Activated naive CD8-positive, alpha-beta T cell treated with anti-CD3 and anti-CD28 coated beads for 36 hours (primary cell): ENCODE data around the gene BEST2. TPM values are rescaled to one million over a fixed set of nuclear protein-coding genes. Genes with fewer than 3 reads are reported as not detected.

Experiments used
- DNase-seq: peaks from one replicate; pipeline ENCODE4 v3.0.0; 2021
- H3K27ac Mint-ChIP-seq: one replicate; pipeline ENCODE4 v1.8.0; 2022; ENCODE audit warnings: mild to moderate bottlenecking, moderate library complexity, mixed read lengths
- H3K27me3 Mint-ChIP-seq: one replicate; pipeline ENCODE4 v1.8.0; 2022; ENCODE audit warnings: mild to moderate bottlenecking, mixed read lengths
- H3K36me3 Mint-ChIP-seq: one replicate; pipeline ENCODE4 v1.8.0; 2021; ENCODE audit warnings: mild to moderate bottlenecking, mixed read lengths
- H3K4me1 Mint-ChIP-seq: one replicate; pipeline ENCODE4 v1.8.0; 2021; ENCODE audit warnings: mixed read lengths
- H3K4me3 Mint-ChIP-seq: one replicate; pipeline ENCODE4 v1.8.0; 2022; ENCODE audit warnings: mild to moderate bottlenecking, moderate library complexity, mixed read lengths
- H3K9me3 Mint-ChIP-seq: one replicate; pipeline ENCODE4 v1.8.0; 2022; ENCODE audit warnings: mixed read lengths
- total RNA-seq, 2 experiments: library from RNA; stranded (reverse); gene quantifications; one replicate each; pipeline ENCODE4 v1.2.3, GENCODE V29; 2021

The BEST2 gene
- total RNA-seq, 2 experiments from 2014 or later, result not detected

- H3K27ac Mint-ChIP-seq, result no peak overlapping the region
- H3K36me3 Mint-ChIP-seq, result no peaks in the 10 kb centered on the region
- DNase-seq, result no peak
- no peak overlapping the region for H3K4me3 Mint-ChIP-seq
- peaks cover 30% of the 10 kb centered on the region for H3K4me1 Mint-ChIP-seq
- H3K9me3 Mint-ChIP-seq, result no peaks in the 10 kb centered on the region
- no peaks in the 10 kb centered on the region for H3K27me3 Mint-ChIP-seq
These were observed 33.9 kb downstream of the BEST2 start for GRCh38 chr19:12785431-12786031.

- no peak for DNase-seq
These were observed 34.7 kb downstream of the BEST2 start for GRCh38 chr19:12786141-12786870.

GRCh38 chr19:12786952-12787351, 35.4 kb downstream of the BEST2 start:
- Mint-ChIP-seq H3K27ac (peak overlapping the region; percentile 65), H3K27me3 (no peaks in the 10 kb centered on the region)

More at GRCh38 chr19:12786141-12786870, 34.7 kb downstream of the BEST2 start:
- Mint-ChIP-seq H3K36me3 (no peaks in the 10 kb centered on the region), H3K27ac (peak overlapping the region; percentile 65), H3K9me3 (no peaks in the 10 kb centered on the region), H3K27me3 (no peaks in the 10 kb centered on the region), H3K4me1 (peaks cover 37% of the 10 kb centered on the region), H3K4me3 (no peak overlapping the region)

GRCh38 chr19:12787458-12787857, 35.9 kb downstream of the BEST2 start:
- H3K4me1 Mint-ChIP-seq, result peaks cover 29% of the 10 kb centered on the region
- H3K27ac Mint-ChIP-seq, result no peak overlapping the region
- H3K36me3 Mint-ChIP-seq, result peaks cover 5% of the 10 kb centered on the region

More at GRCh38 chr19:12786952-12787351, 35.4 kb downstream of the BEST2 start:
- Mint-ChIP-seq H3K4me1 (peaks cover 32% of the 10 kb centered on the region), H3K36me3 (peaks cover 3% of the 10 kb centered on the region), H3K9me3 (no peaks in the 10 kb centered on the region), H3K4me3 (no peak overlapping the region)
- no peak for DNase-seq

GRCh38 chr19:12788042-12788681, 36.6 kb downstream of the BEST2 start:
- Mint-ChIP-seq H3K4me1 (peaks cover 29% of the 10 kb centered on the region), H3K36me3 (peaks cover 10% of the 10 kb centered on the region), H3K4me3 (peak overlapping the region; percentile 41), H3K9me3 (no peaks in the 10 kb centered on the region), H3K27ac (peak overlapping the region; percentile 93), H3K27me3 (no peaks in the 10 kb centered on the region)
- no peak for DNase-seq

More at GRCh38 chr19:12787458-12787857, 35.9 kb downstream of the BEST2 start:
- Mint-ChIP-seq H3K4me3 (no peak overlapping the region), H3K27me3 (no peaks in the 10 kb centered on the region), H3K9me3 (no peaks in the 10 kb centered on the region)
- DNase-seq, result no peak

- Mint-ChIP-seq H3K4me3 (peak overlapping the region; percentile 85), H3K9me3 (no peaks in the 10 kb centered on the region), H3K36me3 (peaks cover 13% of the 10 kb centered on the region), H3K27me3 (no peaks in the 10 kb centered on the region), H3K27ac (peak overlapping the region; percentile 93), H3K4me1 (peaks cover 25% of the 10 kb centered on the region)
- peak; percentile 52 for DNase-seq
These were observed 37.1 kb downstream of the BEST2 start for GRCh38 chr19:12788682-12789097.

GRCh38 chr19:12789098-12789903, 37.7 kb downstream of the BEST2 start:
- DNase-seq, result no peak
- Mint-ChIP-seq H3K36me3 (peaks cover 16% of the 10 kb centered on the region), H3K4me1 (peaks cover 29% of the 10 kb centered on the region), H3K27ac (peak overlapping the region; percentile 93), H3K27me3 (no peaks in the 10 kb centered on the region), H3K9me3 (no peaks in the 10 kb centered on the region), H3K4me3 (peak overlapping the region; percentile 85)

- peaks cover 20% of the 10 kb centered on the region for H3K36me3 Mint-ChIP-seq
- no peaks in the 10 kb centered on the region for H3K27me3 Mint-ChIP-seq
- peaks cover 36% of the 10 kb centered on the region for H3K4me1 Mint-ChIP-seq
- peak; percentile 99 for DNase-seq
- H3K27ac Mint-ChIP-seq, result peak overlapping the region; percentile 98
- peak overlapping the region; percentile 95 for H3K4me3 Mint-ChIP-seq
- no peaks in the 10 kb centered on the region for H3K9me3 Mint-ChIP-seq
These were observed 38.5 kb downstream of the BEST2 start for GRCh38 chr19:12789904-12790619.

- H3K9me3 Mint-ChIP-seq, result no peaks in the 10 kb centered on the region
- H3K4me1 Mint-ChIP-seq, result peaks cover 39% of the 10 kb centered on the region
- peak overlapping the region; percentile 98 for H3K27ac Mint-ChIP-seq
- H3K36me3 Mint-ChIP-seq, result peaks cover 20% of the 10 kb centered on the region
- H3K27me3 Mint-ChIP-seq, result no peaks in the 10 kb centered on the region
- H3K4me3 Mint-ChIP-seq, result peak overlapping the region; percentile 95
- no peak for DNase-seq
These were observed 39.2 kb downstream of the BEST2 start for GRCh38 chr19:12790628-12791344.

GRCh38 chr19:12791345-12792050, 39.9 kb downstream of the BEST2 start, which contains the start of gene JUNB:
Gene JUNB, plus strand, starts transcription at chr19:12791486. Its CDS starts 286 bp downstream, at chr19:12791772.
- H3K27me3 Mint-ChIP-seq, result no peaks in the 10 kb centered on the region
- H3K27ac Mint-ChIP-seq, result peak within 1 kb of the TSS; percentile 98
- H3K9me3 Mint-ChIP-seq, result no peaks in the 10 kb centered on the region
- H3K4me1 Mint-ChIP-seq, result peaks cover 45% of the 10 kb centered on the region
- peak within 1 kb of the TSS; percentile 95 for H3K4me3 Mint-ChIP-seq
- peak; percentile 97 for DNase-seq
- peaks cover 20% of the 10 kb centered on the region for H3K36me3 Mint-ChIP-seq

- Mint-ChIP-seq H3K4me1 (peaks cover 47% of the 10 kb centered on the region), H3K27me3 (no peaks in the 10 kb centered on the region), H3K36me3 (peaks cover 23% of the 10 kb centered on the region), H3K27ac (peak overlapping the region; percentile 98), H3K9me3 (no peaks in the 10 kb centered on the region), H3K4me3 (peak overlapping the region; percentile 95)
- DNase-seq, result peak; percentile 85
These were observed 40.7 kb downstream of the BEST2 start for GRCh38 chr19:12792051-12792852.

GRCh38 chr19:12792853-12793289, 41.3 kb downstream of the BEST2 start:
- H3K4me3 Mint-ChIP-seq, result peak overlapping the region; percentile 95
- H3K27me3 Mint-ChIP-seq, result no peaks in the 10 kb centered on the region
- no peak for DNase-seq
- peak overlapping the region; percentile 98 for H3K27ac Mint-ChIP-seq
- peaks cover 23% of the 10 kb centered on the region for H3K36me3 Mint-ChIP-seq
- peaks cover 47% of the 10 kb centered on the region for H3K4me1 Mint-ChIP-seq
- no peaks in the 10 kb centered on the region for H3K9me3 Mint-ChIP-seq
